GM12878 (cell line): ENCODE data around the gene CFAP54. TPM values are rescaled to one million over a fixed set of nuclear protein-coding genes. Genes with fewer than 3 reads are reported as not detected.

ENCODE experiments used
- ATAC-seq: fragments of 200-7000 bp; cut with Tn5 transposase; 3 replicates; pipeline ENCODE4 v1.9.1; 2020; ENCODE audit warnings: mild to moderate bottlenecking, moderate library complexity
- BruUV-seq: library from RNA; stranded (reverse); fragments of 400-500 nt; replicated peaks from 2 replicates; lab custom pipeline; 2021; lab: Mats Ljungman, UMichigan
- CTCF ChIA-PET: fragments of 300-600 bp; sonication (Branson Sonifier 250); formaldehyde crosslinking; extraction: SDS; loops from one replicate; lab custom pipeline; 2021; ENCODE audit warnings: inconsistent platforms; lab: Yijun Ruan, JAX
- POLR2A ChIA-PET: fragments of 350-600 bp; formaldehyde crosslinking; extraction: SDS; loops from one replicate; lab custom pipeline; 2021; ENCODE audit warnings: inconsistent platforms; lab: Charles Lee
- RAD21 ChIA-PET: fragments of 300-600 bp; sonication (Branson Sonifier 250); formaldehyde crosslinking; loops from one replicate; lab custom pipeline; 2023; ENCODE audit warnings: antibody characterized with exemption; ENCODE audit not compliant: unreplicated experiment; lab: Charles Lee
- SMC1A ChIA-PET: fragments of 300-600 bp; sonication (Branson Sonifier 250); formaldehyde crosslinking; loops from one replicate; lab custom pipeline; 2023; ENCODE audit not compliant: unreplicated experiment, uncharacterized antibody; lab: Charles Lee
- DNase-seq: peaks from one replicate; pipeline ENCODE4 v3.0.0-alpha.2; 2011; ENCODE audit warnings: low read depth, low spot score
- FAIRE-seq: peaks from 3 replicates; lab custom pipeline; 2011; peaks lifted over from hg19 to GRCh38; lab: Jason Lieb, UNC
- H2AFZ ChIP-seq: 2 replicates; pipeline ENCODE4 v1.6.0; 2011; ENCODE audit warnings: low read depth, low read length, control low read depth; ENCODE audit not compliant: control insufficient read depth
- H3K27ac ChIP-seq: 2 replicates; pipeline ENCODE4 v1.5.1; 2011; ENCODE audit warnings: control low read depth; ENCODE audit not compliant: control insufficient read depth, insufficient read depth
- H3K27me3 ChIP-seq, 2 experiments: replicated peaks in 1 of 2; 2 replicates each; pipeline versions ENCODE4 v1.6.0 to v1.6.1; 2011; ENCODE audit warnings: low read length in 1 of 2; ENCODE audit not compliant: control insufficient read depth in 2 of 2, insufficient read depth in 2 of 2
- H3K36me3 ChIP-seq, 2 experiments: 2 replicates each; pipeline ENCODE4 v1.5.1; 2011; ENCODE audit warnings: low read length in 1 of 2; ENCODE audit not compliant: control insufficient read depth in 2 of 2, insufficient read depth in 2 of 2
- H3K4me1 ChIP-seq: 2 replicates; pipeline ENCODE4 v1.6.1; 2011; ENCODE audit warnings: mild to moderate bottlenecking, low read length, moderate library complexity, mixed read lengths; ENCODE audit not compliant: control insufficient read depth, insufficient read depth
- H3K4me2 ChIP-seq: 2 replicates; pipeline ENCODE4 v1.6.0; 2011; ENCODE audit warnings: control low read depth; ENCODE audit not compliant: control insufficient read depth, insufficient read depth
- H3K4me3 ChIP-seq: fragments of 200-600 bp; sonication (generic); 2 replicates; pipeline ENCODE4 v1.5.1; 2016
- H3K79me2 ChIP-seq: 2 replicates; pipeline ENCODE4 v1.6.0; 2011; ENCODE audit warnings: low read length; ENCODE audit not compliant: control insufficient read depth, insufficient read depth
- H3K9ac ChIP-seq: 2 replicates; pipeline ENCODE4 v1.8.0; 2011; ENCODE audit warnings: low read length, control low read depth, mixed read lengths; ENCODE audit not compliant: control insufficient read depth, insufficient read depth
- H3K9me3 ChIP-seq: replicated peaks from 3 replicates; pipeline ENCODE4 v1.5.1; 2011; ENCODE audit warnings: mild to moderate bottlenecking, low read length; ENCODE audit not compliant: control insufficient read depth, insufficient read depth
- H4K20me1 ChIP-seq: 2 replicates; pipeline ENCODE4 v1.6.0; 2011; ENCODE audit not compliant: control insufficient read depth, insufficient read depth
- EED ChIP-seq: sonication (generic); IDR thresholded peaks from 2 replicates; pipeline ENCODE4 v1.6.1; 2016; ENCODE audit warnings: antibody characterized with exemption, low read depth
- HDGF ChIP-seq: fragments of 450-650 bp; IDR thresholded peaks from 2 replicates; pipeline ENCODE4 v1.6.1; 2016; ENCODE audit warnings: antibody characterized with exemption
- MEF2B ChIP-seq: fragments of 450-650 bp; IDR thresholded peaks from 2 replicates; pipeline ENCODE4 v1.6.1; 2018; ENCODE audit warnings: mild to moderate bottlenecking, moderate library complexity; ENCODE audit not compliant: partially characterized antibody, poor library complexity, severe bottlenecking
- MTA3 ChIP-seq: IDR thresholded peaks from 2 replicates; pipeline ENCODE4 v1.6.1; 2012; ENCODE audit warnings: low read length, inconsistent platforms, borderline replicate concordance
- NR2C2 ChIP-seq: IDR thresholded peaks from 2 replicates; pipeline ENCODE4 v1.6.1; 2011; ENCODE audit warnings: borderline replicate concordance, low read depth; ENCODE audit not compliant: control insufficient read depth, insufficient read length
- PAX8 ChIP-seq: fragments of 450-650 bp; IDR thresholded peaks from 2 replicates; pipeline ENCODE4 v1.6.1; 2017; ENCODE audit warnings: mild to moderate bottlenecking, moderate library complexity
- TCF7 ChIP-seq: IDR thresholded peaks from 2 replicates; pipeline ENCODE4 v1.6.1; 2014; ENCODE audit warnings: antibody characterized with exemption, borderline replicate concordance
- YY1 ChIP-seq: IDR thresholded peaks from 2 replicates; pipeline ENCODE4 v1.6.1; 2011; ENCODE audit warnings: low read depth, mild to moderate bottlenecking, low read length
- ZNF24 ChIP-seq: fragments of 450-650 bp; IDR thresholded peaks from 2 replicates; pipeline ENCODE4 v1.6.1; 2017; ENCODE audit warnings: antibody characterized with exemption, mild to moderate bottlenecking
- WGBS: methylation state at CpG from one replicate; pipeline ENCODE4 v1.1.6; 2016; ENCODE audit warnings: low lambda C conversion rate; ENCODE audit not compliant: insufficient replicate concordance, insufficient coverage; ENCODE audit errors: missing lambda C conversion rate; 5-methylcytosine and 5-hydroxymethylcytosine counted together
- in situ Hi-C: fragments of 300-500 bp; cut with MboI; formaldehyde crosslinking; loops from 9 replicates; pipeline ENCODE4 v1.14.3; 2018; ENCODE audit warnings: mixed read lengths
- intact Hi-C: fragments of 100-400 bp; cut with micrococcal nuclease; formaldehyde crosslinking; loops from one replicate; pipeline ENCODE4 v1.14.2; 2022; ENCODE audit not compliant: unreplicated experiment
- polyA plus RNA-seq, 11 experiments: library from polyadenylated mRNA; depleted of rRNA in 4 of 11; unstranded in 6 of 11; stranded (reverse) in 5 of 11; fragments of >200 nt; fragmentation: Nextera tagmentation in 4 of 11; fragmentation: Illumina TruSeq in 1 of 11; extraction: Ambion mirVana in 4 of 11; extraction: Trizol in 1 of 11; gene quantifications; 1 replicate in 1 of 11; 2 replicates in 10 of 11; pipeline versions ENCODE4 v1.2.1 to v1.2.3, GENCODE V29; 2011 to 2016; ENCODE audit warnings: inconsistent platforms in 2 of 11, missing spikeins in 2 of 11, low read depth in 1 of 11
- total RNA-seq, 4 experiments: library from RNA; depleted of rRNA in 3 of 4; stranded (reverse); fragments of >200 nt in 3 of 4; fragmentation: Illumina TruSeq in 1 of 4; extraction: Trizol in 1 of 4; gene quantifications; 2 replicates each; pipeline versions ENCODE4 v1.2.1 to v1.2.3, GENCODE V29; 2013 to 2021
- TF ChIP-seq, protein P1 (sequence below): fragments of 450-650 bp; formaldehyde crosslinking; IDR thresholded peaks from 2 replicates; pipeline ENCODE4 v1.5.0; 2022; ENCODE audit warnings: mild to moderate bottlenecking, missing genetic modification characterization
- TF ChIP-seq, protein P2 (sequence below): fragments of 450-650 bp; IDR thresholded peaks from 2 replicates; pipeline ENCODE4 v1.6.1; 2016; ENCODE audit warnings: mild to moderate bottlenecking

Gene CFAP54
- total and polyA plus RNA-seq, 10 of the 15 experiments (the other 5 are each of a cell fraction or from before 2014, with no cell fraction given): 0.19 to 1.5 (median 0.56) TPM

DNA sequence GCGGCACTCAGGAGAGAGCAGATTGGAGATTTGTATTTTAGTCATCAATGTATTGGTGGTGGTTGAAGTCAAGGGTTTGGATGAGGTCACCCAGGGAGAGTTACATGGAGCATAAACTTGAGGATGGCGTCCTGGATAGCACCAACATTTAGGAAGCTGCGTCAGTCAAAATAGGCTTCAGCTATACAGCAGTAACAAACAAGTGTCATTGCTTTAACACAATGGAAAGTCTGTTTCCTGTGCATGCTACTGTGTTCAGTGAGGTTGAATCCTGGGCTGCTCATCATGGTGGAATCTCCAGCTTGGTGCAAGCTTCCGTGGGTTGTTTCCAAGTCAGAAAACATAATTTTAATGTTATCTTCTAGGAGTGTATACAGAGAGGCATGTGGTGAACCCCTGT lies 180.4 kb downstream of the CFAP54 start:
- 53% methylated on average over 4 of the region's 4 CpGs for WGBS
- Histone ChIP-seq H3K9me3 (no peaks in the 10 kb centered on the region; the same call in 2 of the 3 replicates), H3K4me2 (no peak overlapping the region), H3K4me1 (no peaks in the 10 kb centered on the region), H3K36me3 (no peaks in the 10 kb centered on the region), H4K20me1 (no peaks in the 10 kb centered on the region), H3K4me3 (no peak overlapping the region), H2AFZ (no peak overlapping the region), H3K27me3 (no peaks in the 10 kb centered on the region), H3K9ac (no peak overlapping the region)
- in situ Hi-C loops: no loop called here
- ChIA-PET POLR2A (no interaction called here), CTCF (no interaction called here), SMC1A (interaction anchor here (1.1 to 1.2 kb wide), 2 partner anchors 12 to 37 kb away, joined by 3 read pairs; no protein-coding TSS in a partner anchor)
- no TSS peak for BruUV-seq
- DNase-seq: no peak
- intact Hi-C loops: no loop called here
- no peak for FAIRE-seq
- ATAC-seq: no peak
- TF ChIP-seq, protein P1, sequence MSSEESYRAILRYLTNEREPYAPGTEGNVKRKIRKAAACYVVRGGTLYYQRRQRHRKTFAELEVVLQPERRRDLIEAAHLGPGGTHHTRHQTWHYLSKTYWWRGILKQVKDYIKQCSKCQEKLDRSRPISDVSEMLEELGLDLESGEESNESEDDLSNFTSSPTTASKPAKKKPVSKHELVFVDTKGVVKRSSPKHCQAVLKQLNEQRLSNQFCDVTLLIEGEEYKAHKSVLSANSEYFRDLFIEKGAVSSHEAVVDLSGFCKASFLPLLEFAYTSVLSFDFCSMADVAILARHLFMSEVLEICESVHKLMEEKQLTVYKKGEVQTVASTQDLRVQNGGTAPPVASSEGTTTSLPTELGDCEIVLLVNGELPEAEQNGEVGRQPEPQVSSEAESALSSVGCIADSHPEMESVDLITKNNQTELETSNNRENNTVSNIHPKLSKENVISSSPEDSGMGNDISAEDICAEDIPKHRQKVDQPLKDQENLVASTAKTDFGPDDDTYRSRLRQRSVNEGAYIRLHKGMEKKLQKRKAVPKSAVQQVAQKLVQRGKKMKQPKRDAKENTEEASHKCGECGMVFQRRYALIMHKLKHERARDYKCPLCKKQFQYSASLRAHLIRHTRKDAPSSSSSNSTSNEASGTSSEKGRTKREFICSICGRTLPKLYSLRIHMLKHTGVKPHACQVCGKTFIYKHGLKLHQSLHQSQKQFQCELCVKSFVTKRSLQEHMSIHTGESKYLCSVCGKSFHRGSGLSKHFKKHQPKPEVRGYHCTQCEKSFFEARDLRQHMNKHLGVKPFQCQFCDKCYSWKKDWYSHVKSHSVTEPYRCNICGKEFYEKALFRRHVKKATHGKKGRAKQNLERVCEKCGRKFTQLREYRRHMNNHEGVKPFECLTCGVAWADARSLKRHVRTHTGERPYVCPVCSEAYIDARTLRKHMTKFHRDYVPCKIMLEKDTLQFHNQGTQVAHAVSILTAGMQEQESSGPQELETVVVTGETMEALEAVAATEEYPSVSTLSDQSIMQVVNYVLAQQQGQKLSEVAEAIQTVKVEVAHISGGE: no peak
- TF ChIP-seq EED: no peak
- TF ChIP-seq YY1: no peak
- no peak for TF ChIP-seq HDGF
- no peak for TF ChIP-seq MEF2B
- no peak for TF ChIP-seq PAX8
- TF ChIP-seq, protein P2, sequence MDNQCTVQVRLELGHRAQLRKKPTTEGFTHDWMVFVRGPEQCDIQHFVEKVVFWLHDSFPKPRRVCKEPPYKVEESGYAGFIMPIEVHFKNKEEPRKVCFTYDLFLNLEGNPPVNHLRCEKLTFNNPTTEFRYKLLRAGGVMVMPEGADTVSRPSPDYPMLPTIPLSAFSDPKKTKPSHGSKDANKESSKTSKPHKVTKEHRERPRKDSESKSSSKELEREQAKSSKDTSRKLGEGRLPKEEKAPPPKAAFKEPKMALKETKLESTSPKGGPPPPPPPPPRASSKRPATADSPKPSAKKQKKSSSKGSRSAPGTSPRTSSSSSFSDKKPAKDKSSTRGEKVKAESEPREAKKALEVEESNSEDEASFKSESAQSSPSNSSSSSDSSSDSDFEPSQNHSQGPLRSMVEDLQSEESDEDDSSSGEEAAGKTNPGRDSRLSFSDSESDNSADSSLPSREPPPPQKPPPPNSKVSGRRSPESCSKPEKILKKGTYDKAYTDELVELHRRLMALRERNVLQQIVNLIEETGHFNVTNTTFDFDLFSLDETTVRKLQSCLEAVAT: no peak
- TF ChIP-seq NR2C2: no peak
- no peak for TF ChIP-seq TCF7
- TF ChIP-seq MTA3: no peak
- no peak for TF ChIP-seq ZNF24
- TF ChIP-seq, all 136 proteins: peak for 0
- RAD21 ChIA-PET: no interaction called here
- Histone ChIP-seq H3K27ac (no peak overlapping the region), H3K79me2 (no peaks in the 10 kb centered on the region)
